IPS-20b (cell line): Measurements from ENCODE around the gene DHDDS.

Source experiments
- H3K27ac ChIP-seq: one replicate; pipeline ENCODE4 v1.5.1; 2013; ENCODE audit warnings: low read length
- H3K27me3 ChIP-seq: 2 replicates; pipeline ENCODE4 v1.6.1; 2013; ENCODE audit warnings: mild to moderate bottlenecking, low read length, inconsistent platforms; ENCODE audit not compliant: insufficient read depth
- H3K36me3 ChIP-seq: 2 replicates; pipeline ENCODE4 v1.6.1; 2013; ENCODE audit warnings: low read depth, mild to moderate bottlenecking, inconsistent platforms, low read length, moderate library complexity; ENCODE audit not compliant: insufficient read depth
- H3K4me1 ChIP-seq: 2 replicates; pipeline ENCODE4 v1.6.1; 2013; ENCODE audit warnings: mild to moderate bottlenecking, control low read depth, inconsistent platforms, low read length, moderate library complexity; ENCODE audit not compliant: insufficient read depth
- H3K4me3 ChIP-seq: 2 replicates; pipeline ENCODE4 v1.5.1; 2013; ENCODE audit warnings: mild to moderate bottlenecking, low read length, inconsistent platforms
- H3K9ac ChIP-seq: 2 replicates; pipeline ENCODE4 v1.6.1; 2013; ENCODE audit warnings: low read depth, mild to moderate bottlenecking, inconsistent platforms, low read length, moderate library complexity
- H3K9me3 ChIP-seq: 2 replicates; pipeline ENCODE4 v1.6.1; 2013; ENCODE audit warnings: mild to moderate bottlenecking, low read depth, low read length, inconsistent platforms; ENCODE audit not compliant: insufficient read depth

DHDDS gene

DNA sequence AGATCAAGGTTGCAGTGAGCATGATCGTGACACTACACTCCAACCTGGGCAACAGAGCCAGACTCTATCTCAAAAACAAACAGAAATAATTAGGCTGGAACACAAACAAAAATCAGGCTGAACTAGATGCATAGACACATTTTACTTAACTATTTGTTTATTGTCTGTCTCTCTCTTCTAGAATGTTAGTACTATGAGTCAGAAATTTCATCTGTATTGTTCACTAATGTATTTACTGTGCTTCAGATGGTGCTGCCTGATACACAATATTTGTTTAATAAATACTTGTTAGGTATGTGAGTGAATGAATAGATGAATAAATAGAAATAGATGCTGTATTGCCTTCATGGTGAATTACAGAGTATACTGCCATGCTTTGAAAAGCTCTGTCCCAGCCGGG, 27.5 kb upstream of the DHDDS start:
- Histone ChIP-seq H3K4me1 (peaks cover 5% of the 10 kb centered on the region; the same call in 1 of the 2 replicates), H3K9ac (no peak overlapping the region), H3K4me3 (no peak overlapping the region), H3K9me3 (no peaks in the 10 kb centered on the region), H3K36me3 (no peaks in the 10 kb centered on the region), H3K27me3 (no peaks in the 10 kb centered on the region), H3K27ac (no peak overlapping the region)

DNA sequence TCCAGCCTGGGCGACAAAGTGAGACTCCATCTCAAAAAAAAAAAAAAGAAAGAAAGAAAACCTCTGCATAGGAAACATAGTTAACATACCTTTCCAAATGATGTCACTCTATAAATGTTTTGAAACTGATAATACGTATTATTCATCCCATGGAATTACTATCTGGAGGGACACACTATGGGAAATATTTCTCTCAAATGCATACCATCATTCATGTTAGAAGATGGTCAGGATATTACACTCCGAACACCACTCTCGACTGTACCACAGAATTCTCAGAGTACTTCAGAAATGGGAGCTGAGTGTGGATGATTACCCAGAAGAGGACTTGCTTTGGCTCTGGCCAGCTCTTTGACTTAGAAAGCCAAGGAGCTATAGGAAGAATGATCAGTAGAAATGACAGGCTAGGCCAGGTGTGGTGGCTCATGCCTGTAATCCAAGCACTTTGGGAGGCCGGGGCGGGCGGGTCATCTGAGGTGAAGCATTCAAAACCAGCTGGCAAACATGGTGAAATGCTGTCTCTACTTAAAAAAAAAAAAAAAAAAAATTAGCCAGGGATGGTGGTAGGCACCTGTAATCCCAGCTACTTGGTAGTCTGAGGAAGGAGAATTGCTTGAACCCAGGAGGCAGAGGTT, 26.7 kb upstream of the DHDDS start:
- H3K4me1 ChIP-seq, result peaks cover 8% of the 10 kb centered on the region; the same call in 1 of the 2 replicates
- no peak overlapping the region for H3K27ac ChIP-seq
- no peak overlapping the region for H3K9ac ChIP-seq
- no peaks in the 10 kb centered on the region for H3K9me3 ChIP-seq
- no peaks in the 10 kb centered on the region for H3K36me3 ChIP-seq
- H3K27me3 ChIP-seq, result no peaks in the 10 kb centered on the region
- H3K4me3 ChIP-seq, result no peak overlapping the region

DNA sequence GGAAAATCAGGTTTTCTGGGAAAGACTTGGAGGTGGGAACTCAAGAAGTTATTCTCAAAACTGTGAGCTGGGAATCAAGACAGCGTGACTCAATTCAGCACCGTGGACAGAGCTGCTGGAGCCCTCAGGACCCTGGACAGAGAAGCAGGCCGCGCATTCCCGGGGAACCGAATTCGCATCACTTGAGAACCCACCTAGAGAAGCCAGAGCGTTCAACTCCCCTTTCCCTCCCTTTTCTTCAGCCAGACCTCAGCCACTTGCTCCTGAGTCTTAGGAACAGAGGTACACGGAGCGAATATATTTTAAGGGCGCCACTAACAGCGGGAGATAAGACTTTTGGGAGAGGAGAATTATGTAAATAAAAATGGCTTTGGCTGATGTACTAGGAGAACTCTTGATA, 23.5 kb upstream of the DHDDS start:
- H3K9me3 ChIP-seq, result no peaks in the 10 kb centered on the region
- H3K4me1 ChIP-seq, result peaks cover 13% of the 10 kb centered on the region; the same call in 1 of the 2 replicates
- H3K4me3 ChIP-seq, result peak overlapping the region; percentile 97
- peaks cover 27% of the 10 kb centered on the region for H3K36me3 ChIP-seq
- peak overlapping the region; percentile 96; the same call in 1 of the 2 replicates for H3K9ac ChIP-seq
- H3K27me3 ChIP-seq, result no peaks in the 10 kb centered on the region
- no peak overlapping the region for H3K27ac ChIP-seq

DNA sequence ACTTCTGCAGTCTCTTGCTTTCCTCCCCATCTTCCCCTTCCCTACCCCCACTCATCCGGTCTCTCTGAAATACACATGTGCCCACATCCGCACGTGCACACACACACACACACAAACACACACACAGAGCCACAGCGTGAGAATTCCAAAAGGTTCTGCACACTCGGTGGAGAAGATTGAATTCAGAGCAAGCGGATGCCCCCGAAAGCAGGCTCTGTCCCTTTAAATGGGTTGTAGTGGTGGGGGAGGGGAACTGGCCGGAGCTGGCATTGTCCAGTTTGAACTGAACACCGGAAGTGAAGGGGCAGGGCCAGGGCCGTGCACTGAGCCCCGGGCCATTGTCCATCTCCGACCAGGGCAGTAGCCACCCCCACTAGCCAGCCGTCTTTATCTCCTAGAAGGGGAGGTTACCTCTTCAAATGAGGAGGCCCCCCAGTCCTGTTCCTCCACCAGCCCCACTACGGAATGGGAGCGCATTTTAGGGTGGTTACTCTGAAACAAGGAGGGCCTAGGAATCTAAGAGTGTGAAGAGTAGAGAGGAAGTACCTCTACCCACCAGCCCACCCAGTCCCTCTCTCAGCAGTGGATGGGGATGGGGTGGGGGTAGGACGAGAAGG, 22.8 kb upstream of the DHDDS start:
- Histone ChIP-seq H3K4me3 (peak overlapping the region; percentile 97), H3K4me1 (peaks cover 17% of the 10 kb centered on the region; the same call in 1 of the 2 replicates), H3K27ac (peak overlapping the region; percentile 90), H3K9ac (peak overlapping the region; percentile 96), H3K27me3 (no peaks in the 10 kb centered on the region), H3K36me3 (peaks cover 34% of the 10 kb centered on the region), H3K9me3 (no peaks in the 10 kb centered on the region)

DNA sequence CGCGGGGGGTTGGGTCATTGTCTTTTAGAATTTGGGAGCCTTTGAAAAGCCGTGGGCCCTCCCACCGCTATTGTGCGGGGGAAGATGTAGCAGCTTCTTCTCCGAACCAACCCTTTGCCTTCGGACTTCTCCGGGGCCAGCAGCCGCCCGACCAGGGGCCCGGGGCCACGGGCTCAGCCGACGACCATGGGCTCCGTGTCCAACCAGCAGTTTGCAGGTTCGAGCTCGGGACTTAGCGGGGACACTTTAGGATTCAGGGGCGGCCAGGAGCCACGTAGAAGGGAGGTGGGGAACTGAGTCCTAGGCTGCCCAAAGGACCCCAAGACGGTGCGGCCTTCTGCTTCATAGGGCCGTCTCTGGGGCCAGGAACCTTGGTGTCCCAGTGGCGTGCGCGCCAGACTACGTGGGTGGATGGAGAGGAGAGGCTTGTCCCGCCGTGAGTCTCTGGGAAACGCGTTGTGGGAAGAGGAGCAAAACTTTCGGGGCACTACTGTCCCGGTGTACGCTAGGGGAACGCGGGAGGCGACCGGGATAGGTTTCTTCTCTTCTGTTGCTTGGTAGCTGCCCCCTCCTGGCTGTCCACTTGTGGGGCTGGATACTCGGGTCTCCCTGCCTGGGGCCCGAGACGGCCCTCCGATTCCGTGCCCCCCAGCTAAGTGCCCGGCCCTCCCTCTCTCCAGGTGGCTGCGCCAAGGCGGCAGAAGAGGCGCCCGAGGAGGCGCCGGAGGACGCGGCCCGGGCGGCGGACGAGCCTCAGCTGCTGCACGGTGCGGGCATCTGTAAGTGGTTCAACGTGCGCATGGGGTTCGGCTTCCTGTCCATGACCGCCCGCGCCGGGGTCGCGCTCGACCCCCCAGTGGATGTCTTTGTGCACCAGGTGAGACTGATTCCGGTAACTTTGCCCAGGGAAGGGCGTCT, 21.2 kb upstream of the DHDDS start, which contains the start of gene LIN28A:
Gene LIN28A, plus strand, starts transcription at position 112 of the 918 bp plus-strand sequence. Its CDS starts 75 bp downstream, at position 187.
- peaks cover 51% of the 10 kb centered on the region for H3K36me3 ChIP-seq
- H3K27me3 ChIP-seq, result no peaks in the 10 kb centered on the region
- peak within 1 kb of the TSS; percentile 97 for H3K4me3 ChIP-seq
- H3K9me3 ChIP-seq, result no peaks in the 10 kb centered on the region
- H3K4me1 ChIP-seq, result peaks cover 29% of the 10 kb centered on the region; the same call in 1 of the 2 replicates
- H3K27ac ChIP-seq, result peak within 1 kb of the TSS; percentile 98
- H3K9ac ChIP-seq, result peak within 1 kb of the TSS; percentile 98

DNA sequence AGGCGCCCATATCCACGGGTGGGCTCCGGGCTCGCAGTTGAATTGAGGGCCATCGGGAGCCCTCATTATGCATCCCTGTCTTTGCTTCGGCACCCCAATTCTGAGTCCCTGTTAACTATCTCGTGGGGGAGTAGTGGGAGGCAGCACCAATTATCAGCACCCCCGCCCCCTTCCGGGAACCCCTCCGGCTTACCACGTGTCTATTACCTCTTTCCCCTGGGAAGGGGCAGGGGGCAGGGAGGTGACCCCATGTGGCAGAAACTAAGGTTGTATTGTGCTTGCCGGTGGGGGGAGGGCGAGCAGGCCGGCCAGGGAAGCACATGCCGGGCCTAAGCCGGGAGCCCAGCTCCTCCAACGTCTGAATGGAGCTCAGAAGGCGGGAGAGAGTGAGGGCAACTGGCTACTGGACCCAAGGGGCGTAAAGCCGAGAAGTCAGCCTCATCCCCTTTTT, 20.5 kb upstream of the DHDDS start:
- Histone ChIP-seq H3K27ac (peak overlapping the region; percentile 98), H3K4me1 (peaks cover 32% of the 10 kb centered on the region; the same call in 1 of the 2 replicates), H3K27me3 (no peaks in the 10 kb centered on the region), H3K4me3 (peak overlapping the region; percentile 97), H3K9me3 (no peaks in the 10 kb centered on the region), H3K36me3 (peaks cover 57% of the 10 kb centered on the region), H3K9ac (peak overlapping the region; percentile 98)

DNA sequence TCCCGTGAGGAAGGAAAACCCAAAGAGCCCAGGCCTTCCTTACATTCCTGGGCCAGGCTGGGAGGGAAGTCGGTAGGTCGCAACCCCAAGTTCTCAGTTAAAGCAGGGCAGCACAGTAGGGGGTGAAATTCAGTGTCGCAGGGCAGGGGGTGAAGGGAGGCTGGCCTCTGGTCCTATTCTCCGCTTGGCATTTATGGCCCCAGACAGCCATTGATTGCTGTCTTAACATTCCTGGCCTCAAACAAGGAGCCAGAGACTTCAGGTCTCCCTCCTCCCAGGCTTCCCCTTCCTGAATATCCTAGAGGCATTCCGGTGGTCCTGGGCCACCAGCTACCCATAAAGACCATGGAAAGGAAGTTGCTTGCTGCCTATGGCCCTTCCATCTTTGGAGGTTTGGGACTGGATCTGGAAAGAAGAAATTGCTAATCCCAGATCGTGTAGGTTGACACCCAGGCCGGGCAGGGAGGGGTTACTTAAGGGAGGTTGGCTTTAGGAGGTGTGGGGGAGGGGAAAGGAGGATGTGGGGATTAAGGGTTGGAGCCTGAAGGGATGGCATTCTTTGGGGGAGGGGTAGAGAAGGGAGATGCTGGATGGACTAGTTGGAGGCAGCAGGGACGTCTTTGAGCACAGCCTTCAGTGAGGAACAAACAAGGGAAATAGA, 19.8 kb upstream of the DHDDS start:
- no peaks in the 10 kb centered on the region for H3K27me3 ChIP-seq
- peak overlapping the region; percentile 98 for H3K27ac ChIP-seq
- H3K4me3 ChIP-seq, result peak overlapping the region; percentile 97
- peaks cover 60% of the 10 kb centered on the region for H3K36me3 ChIP-seq
- H3K4me1 ChIP-seq, result peaks cover 34% of the 10 kb centered on the region
- peak overlapping the region; percentile 98 for H3K9ac ChIP-seq
- H3K9me3 ChIP-seq, result no peaks in the 10 kb centered on the region

DNA sequence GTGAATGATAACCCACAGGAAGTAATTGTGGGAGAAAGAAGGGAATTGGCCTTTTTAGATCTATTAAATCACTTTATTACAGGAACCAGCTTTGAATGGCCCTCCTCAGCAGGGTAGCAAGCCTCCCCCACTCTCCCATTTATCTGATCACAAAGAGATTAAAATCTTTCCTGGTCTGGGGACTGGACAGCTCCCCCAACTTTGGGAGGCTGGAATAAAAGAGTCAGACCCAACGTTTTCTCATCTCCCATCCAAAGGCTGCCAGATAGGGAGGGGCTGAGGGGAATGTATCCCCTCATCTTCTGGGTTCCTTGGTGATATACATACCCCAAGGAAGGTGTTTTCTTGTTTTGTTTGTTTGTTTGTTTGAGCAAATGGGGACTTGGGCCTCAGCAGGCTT, 19.1 kb upstream of the DHDDS start:
- Histone ChIP-seq H3K36me3 (peaks cover 67% of the 10 kb centered on the region), H3K27me3 (no peaks in the 10 kb centered on the region), H3K4me3 (peak overlapping the region; percentile 97), H3K4me1 (peaks cover 41% of the 10 kb centered on the region), H3K9ac (peak overlapping the region; percentile 98), H3K9me3 (no peaks in the 10 kb centered on the region), H3K27ac (peak overlapping the region; percentile 98)

DNA sequence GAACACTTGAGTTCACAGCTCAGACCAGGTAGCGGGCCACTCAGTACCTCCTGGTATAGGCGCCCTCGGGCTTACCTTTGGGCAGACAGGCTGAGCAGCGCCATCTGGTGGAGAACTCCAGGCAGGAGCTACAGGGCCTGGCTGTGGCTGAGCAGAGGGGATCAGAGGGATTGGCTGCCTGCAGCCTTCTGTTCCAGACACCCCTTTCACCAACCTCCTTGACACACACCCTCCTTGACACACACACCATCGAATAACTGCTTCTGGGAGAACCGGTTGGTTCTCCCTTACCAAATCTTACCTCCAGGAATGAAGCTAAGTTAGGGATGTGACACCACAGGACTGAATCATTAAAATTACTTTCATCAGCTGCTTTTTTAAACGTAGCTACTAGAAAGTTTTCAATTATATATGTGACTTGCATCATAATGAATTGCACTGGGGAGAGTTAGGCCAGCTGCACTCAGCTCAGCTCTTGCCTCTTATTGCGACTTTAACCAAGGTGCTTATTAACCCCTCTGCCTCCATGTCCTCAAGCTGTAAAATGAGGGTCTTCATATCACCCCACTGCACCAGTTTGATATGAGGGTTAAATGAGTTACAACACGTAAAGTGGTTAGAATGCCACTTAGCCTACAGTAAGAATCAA, 14.9 kb upstream of the DHDDS start:
- Histone ChIP-seq H3K27ac (peak overlapping the region; percentile 44), H3K36me3 (peaks cover 83% of the 10 kb centered on the region), H3K4me1 (peaks cover 57% of the 10 kb centered on the region), H3K27me3 (no peaks in the 10 kb centered on the region), H3K9ac (peak overlapping the region; percentile 58; the same call in 1 of the 2 replicates), H3K9me3 (no peaks in the 10 kb centered on the region), H3K4me3 (peak overlapping the region; percentile 51)

DNA sequence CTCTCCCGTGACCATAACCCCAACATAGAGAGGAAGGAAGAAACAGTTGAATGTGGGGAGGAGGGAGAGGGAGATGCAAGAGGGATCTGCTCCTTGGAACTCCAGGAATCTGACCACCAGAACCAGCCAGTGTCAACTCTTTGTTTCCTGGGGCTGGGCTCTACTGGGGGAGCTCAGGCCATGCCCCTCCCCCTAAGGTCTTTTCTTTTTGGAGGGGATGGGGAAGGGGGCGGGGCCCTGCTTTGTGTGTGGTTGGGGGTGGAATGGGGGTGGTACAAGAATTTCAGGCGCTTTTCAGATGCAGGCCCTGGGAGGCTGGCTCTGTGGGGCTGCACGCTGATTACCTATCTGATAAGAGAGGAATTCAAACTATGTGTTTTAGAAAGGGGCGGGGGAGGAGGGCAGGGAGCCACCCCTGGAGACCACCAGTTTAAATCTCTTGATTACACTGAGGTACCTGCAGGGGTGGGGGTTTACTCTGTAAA, 13.2 kb upstream of the DHDDS start:
- H3K36me3 ChIP-seq, result peaks cover 84% of the 10 kb centered on the region
- no peaks in the 10 kb centered on the region for H3K9me3 ChIP-seq
- peak overlapping the region; percentile 71 for H3K27ac ChIP-seq
- H3K27me3 ChIP-seq, result no peaks in the 10 kb centered on the region
- H3K4me3 ChIP-seq, result peak overlapping the region; percentile 65
- H3K9ac ChIP-seq, result peak overlapping the region; percentile 86
- peaks cover 55% of the 10 kb centered on the region for H3K4me1 ChIP-seq
